T-helper 1 cell treated with Interleukin-12 subunit alpha and Interleukin-12 subunit beta and Interleukin-4 antibody, amounts not matched to agents 30 μg/mL and 1 μg/mL, for 36 hours (primary cell): ENCODE measurements around the gene DOCK2.
"Not testable (repeated sequence)": the region's sequence is repeated elsewhere in the genome, so short reads cannot be mapped to it uniquely, and the experiment has no call there.

Source experiments
- H3K27ac Mint-ChIP-seq: one replicate; pipeline ENCODE4 v1.8.0; 2021; ENCODE audit warnings: mild to moderate bottlenecking, mixed read lengths
- H3K27me3 Mint-ChIP-seq: one replicate; pipeline ENCODE4 v1.8.0; 2021; ENCODE audit warnings: low read depth, mixed read lengths
- H3K36me3 Mint-ChIP-seq: one replicate; pipeline ENCODE4 v1.8.0; 2021; ENCODE audit warnings: low read depth, mixed read lengths
- H3K4me1 Mint-ChIP-seq: one replicate; pipeline ENCODE4 v1.8.0; 2021; ENCODE audit warnings: low read depth, mixed read lengths
- H3K4me3 Mint-ChIP-seq: one replicate; pipeline ENCODE4 v1.8.0; 2021; ENCODE audit warnings: mild to moderate bottlenecking, moderate library complexity, mixed read lengths
- H3K9me3 Mint-ChIP-seq: one replicate; pipeline ENCODE4 v1.8.0; 2021; ENCODE audit warnings: mixed read lengths

Gene DOCK2

DNA sequence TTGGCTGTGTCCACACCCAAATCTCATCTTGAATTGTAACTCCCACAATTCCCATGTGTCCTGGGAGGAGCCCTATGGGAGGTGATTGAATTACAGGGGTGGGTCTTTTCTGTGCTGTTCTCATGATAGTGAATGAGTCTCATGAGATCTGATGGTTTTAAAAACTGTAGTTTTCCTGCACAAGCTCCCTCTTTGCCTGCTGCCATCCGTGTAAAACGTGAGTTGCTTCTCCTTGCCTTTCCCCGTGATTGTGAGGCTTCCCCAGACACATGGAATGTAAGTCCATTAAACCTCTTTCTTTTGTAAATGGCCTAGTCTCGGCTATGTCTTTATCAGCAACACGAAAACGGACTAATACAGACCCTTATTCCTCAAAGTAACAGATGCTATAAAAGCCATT lies 94.1 kb downstream of the DOCK2 start:
- Mint-ChIP-seq H3K9me3 (no peaks in the 10 kb centered on the region), H3K27me3 (no peaks in the 10 kb centered on the region), H3K4me1 (peaks cover 14% of the 10 kb centered on the region), H3K36me3 (peaks cover 58% of the 10 kb centered on the region), H3K4me3 (no peak overlapping the region), H3K27ac (no peak overlapping the region)

DNA sequence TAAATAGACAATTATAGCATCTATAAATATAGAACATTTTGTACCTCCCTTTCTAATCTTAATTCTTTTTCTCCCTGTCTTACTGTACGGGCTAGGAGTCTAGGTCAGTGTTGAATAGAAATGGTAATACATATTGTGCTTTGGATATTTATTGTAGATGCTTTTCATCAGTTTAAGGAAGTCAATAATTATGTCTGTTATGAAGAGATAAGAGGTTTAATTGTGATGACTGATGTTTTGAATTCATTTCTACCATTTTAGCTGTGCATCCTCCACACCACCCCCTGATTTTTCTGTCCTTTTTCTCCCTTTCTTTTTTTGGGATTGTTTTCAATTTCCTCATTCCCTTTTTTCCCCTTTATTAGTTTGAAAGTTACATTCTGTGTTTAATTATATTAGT lies 95.8 kb downstream of the DOCK2 start:
- Mint-ChIP-seq H3K9me3 (no peaks in the 10 kb centered on the region), H3K4me1 (peaks cover 17% of the 10 kb centered on the region), H3K27me3 (no peaks in the 10 kb centered on the region), H3K4me3 (no peak overlapping the region), H3K27ac (no peak overlapping the region), H3K36me3 (peaks cover 62% of the 10 kb centered on the region)

DNA sequence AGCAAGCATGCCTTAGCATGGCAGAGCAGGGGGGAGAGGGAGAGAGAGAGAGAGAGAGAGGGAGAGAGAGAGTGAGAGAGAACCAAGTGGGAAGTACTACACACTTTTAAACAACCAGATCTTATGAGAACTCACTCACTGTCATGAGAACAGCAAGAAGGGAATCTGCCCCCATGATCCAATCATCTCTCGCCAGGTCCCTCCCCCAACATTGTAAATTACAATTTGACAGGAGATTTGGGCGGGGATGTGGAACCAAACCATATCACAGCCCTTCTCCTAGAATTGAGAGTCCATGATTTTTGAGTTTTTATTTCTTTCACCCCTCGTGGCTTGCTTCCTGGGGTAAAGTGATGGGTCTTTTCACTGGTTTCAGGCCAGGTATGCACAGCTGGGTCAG lies 98.8 kb downstream of the DOCK2 start:
- H3K9me3 Mint-ChIP-seq, result no peaks in the 10 kb centered on the region
- peaks cover 14% of the 10 kb centered on the region for H3K4me1 Mint-ChIP-seq
- H3K27me3 Mint-ChIP-seq, result no peaks in the 10 kb centered on the region
- no peak overlapping the region for H3K27ac Mint-ChIP-seq
- no peak overlapping the region for H3K4me3 Mint-ChIP-seq
- H3K36me3 Mint-ChIP-seq, result peaks cover 62% of the 10 kb centered on the region

DNA sequence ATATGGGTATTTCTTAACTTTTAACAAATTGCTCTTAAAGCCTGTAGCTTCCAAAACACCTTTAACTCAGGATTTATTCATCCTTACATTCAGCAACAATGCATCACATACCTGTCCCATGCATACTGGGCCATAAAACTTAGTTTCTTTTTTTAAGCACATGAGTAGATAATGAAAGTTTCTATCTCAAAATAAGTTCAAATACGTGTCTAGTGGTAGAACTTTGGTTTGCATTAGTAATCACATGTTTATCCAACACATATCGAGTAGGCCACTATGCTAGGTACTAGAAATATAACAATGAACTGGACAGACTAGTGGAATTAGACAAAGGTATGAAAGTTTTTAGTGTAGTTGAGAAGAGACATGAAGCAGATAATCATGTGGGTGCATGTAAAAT lies 99.6 kb downstream of the DOCK2 start:
- Mint-ChIP-seq H3K27ac (no peak overlapping the region), H3K9me3 (no peaks in the 10 kb centered on the region)

DNA sequence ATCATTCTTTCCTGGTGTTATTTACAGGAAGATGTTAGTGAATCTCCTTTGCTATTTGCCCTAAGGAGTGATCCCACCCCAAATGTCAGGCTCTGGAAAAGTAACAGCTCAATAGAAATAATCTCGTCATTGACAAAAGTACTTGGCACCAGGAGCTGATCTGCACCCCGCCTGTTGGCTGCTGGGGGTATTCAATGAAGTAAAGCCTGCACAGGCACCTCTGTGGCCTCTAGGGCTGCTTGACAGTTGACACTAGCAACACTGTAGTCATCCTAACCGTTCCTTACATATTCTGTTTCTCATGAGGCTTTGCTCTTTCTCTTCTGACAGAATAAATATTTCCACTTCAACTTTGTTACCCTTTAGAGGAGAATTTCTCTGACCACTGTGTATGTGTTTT lies 103.4 kb downstream of the DOCK2 start:
- H3K36me3 Mint-ChIP-seq, result peaks cover 52% of the 10 kb centered on the region
- no peaks in the 10 kb centered on the region for H3K9me3 Mint-ChIP-seq
- no peaks in the 10 kb centered on the region for H3K27me3 Mint-ChIP-seq
- no peak overlapping the region for H3K27ac Mint-ChIP-seq
- peaks cover 7% of the 10 kb centered on the region for H3K4me1 Mint-ChIP-seq
- no peak overlapping the region for H3K4me3 Mint-ChIP-seq

More for the DNA sequence above, 99.6 kb downstream of the DOCK2 start:
- peaks cover 56% of the 10 kb centered on the region for H3K36me3 Mint-ChIP-seq
- peaks cover 14% of the 10 kb centered on the region for H3K4me1 Mint-ChIP-seq
- no peaks in the 10 kb centered on the region for H3K27me3 Mint-ChIP-seq
- no peak overlapping the region for H3K4me3 Mint-ChIP-seq

DNA sequence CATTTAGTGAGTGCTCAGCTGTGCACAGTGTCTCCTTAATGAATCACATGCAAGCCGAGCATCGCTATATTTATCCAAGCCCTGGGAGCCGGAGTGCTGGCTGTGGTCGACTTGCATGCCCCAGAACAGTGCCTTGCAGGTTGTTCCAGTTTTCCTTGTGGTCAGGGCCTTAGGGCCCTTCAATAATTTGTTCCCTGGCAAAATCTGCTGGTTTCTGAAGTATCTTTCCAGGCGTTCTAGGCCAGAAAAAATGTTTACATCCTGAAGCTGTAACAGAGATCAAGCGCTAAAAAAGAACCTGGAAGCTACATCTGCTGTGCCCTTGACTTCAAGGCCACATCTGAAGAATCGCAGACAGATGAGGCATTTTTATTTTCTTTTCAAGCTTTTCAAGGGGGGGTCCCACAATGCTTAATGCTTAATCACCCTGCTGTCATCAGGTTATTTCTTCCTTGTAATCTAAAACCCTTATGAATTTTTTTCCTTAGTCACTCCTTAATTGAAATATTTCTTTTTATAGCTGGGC lies 105.8 kb downstream of the DOCK2 start:
- no peak overlapping the region for H3K27ac Mint-ChIP-seq
- H3K27me3 Mint-ChIP-seq, result no peaks in the 10 kb centered on the region
- H3K36me3 Mint-ChIP-seq, result peaks cover 47% of the 10 kb centered on the region
- peaks cover 10% of the 10 kb centered on the region for H3K4me1 Mint-ChIP-seq
- H3K4me3 Mint-ChIP-seq, result no peak overlapping the region
- no peaks in the 10 kb centered on the region for H3K9me3 Mint-ChIP-seq

DNA sequence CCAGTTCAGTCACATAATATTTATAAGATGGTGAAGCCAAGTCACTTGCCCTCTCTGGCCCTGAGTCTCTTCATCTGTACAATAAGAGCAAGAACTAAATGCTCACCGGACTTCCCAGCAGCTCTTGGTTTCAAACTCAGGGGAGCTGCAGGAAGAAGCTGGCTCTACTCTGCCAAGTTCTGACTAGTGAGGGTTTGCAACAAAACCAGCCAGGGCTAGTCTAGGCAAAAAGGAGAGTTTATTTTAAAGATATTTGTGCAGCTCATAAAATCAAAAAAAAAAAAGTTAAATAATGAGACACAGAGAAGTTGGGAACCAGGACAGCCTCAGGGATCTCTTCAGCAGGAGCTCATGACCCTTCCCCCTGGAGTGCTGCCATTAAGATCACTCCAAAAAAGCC lies 107.3 kb downstream of the DOCK2 start:
- Mint-ChIP-seq H3K27ac (no peak overlapping the region), H3K4me1 (peaks cover 10% of the 10 kb centered on the region), H3K36me3 (peaks cover 44% of the 10 kb centered on the region), H3K4me3 (no peak overlapping the region), H3K9me3 (no peaks in the 10 kb centered on the region), H3K27me3 (no peaks in the 10 kb centered on the region)

DNA sequence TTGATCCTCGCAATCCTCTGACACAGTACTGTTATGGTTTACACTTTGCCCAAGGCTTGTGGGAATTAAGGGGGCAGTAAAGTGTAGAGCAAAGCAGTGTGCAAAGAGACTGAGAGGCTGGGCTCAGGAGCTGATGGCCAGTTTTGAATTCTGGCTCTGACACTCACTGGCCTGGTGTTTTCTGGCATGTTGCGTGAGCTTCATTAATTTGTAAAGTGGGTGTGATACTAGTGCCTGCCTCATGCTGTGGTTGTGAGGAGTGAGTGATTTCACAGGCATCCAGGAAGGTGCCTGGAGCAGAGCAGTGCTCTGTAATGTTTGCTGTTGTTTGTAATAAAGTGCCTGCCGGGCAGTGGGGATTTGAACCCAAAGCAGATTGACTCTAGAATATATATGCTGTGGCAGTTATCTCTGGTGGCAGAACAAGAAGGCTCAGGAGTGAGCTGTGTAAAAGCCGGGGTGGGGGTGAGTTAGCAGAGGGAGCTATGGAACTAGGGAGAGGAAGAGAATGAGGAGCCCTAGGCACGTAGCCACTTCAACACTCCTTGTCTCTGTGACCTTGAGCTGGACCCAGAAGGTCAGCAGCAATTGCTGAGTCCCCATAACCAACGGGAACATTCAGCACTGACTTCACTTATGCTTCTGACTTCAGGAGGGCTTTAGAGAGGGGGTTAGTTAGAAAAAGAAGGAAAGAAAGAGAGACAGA lies 108.5 kb downstream of the DOCK2 start:
- no peaks in the 10 kb centered on the region for H3K9me3 Mint-ChIP-seq
- H3K27me3 Mint-ChIP-seq, result no peaks in the 10 kb centered on the region
- peaks cover 50% of the 10 kb centered on the region for H3K36me3 Mint-ChIP-seq
- H3K27ac Mint-ChIP-seq, result peak overlapping the region; percentile 13
- peaks cover 13% of the 10 kb centered on the region for H3K4me1 Mint-ChIP-seq
- H3K4me3 Mint-ChIP-seq, result no peak overlapping the region

DNA sequence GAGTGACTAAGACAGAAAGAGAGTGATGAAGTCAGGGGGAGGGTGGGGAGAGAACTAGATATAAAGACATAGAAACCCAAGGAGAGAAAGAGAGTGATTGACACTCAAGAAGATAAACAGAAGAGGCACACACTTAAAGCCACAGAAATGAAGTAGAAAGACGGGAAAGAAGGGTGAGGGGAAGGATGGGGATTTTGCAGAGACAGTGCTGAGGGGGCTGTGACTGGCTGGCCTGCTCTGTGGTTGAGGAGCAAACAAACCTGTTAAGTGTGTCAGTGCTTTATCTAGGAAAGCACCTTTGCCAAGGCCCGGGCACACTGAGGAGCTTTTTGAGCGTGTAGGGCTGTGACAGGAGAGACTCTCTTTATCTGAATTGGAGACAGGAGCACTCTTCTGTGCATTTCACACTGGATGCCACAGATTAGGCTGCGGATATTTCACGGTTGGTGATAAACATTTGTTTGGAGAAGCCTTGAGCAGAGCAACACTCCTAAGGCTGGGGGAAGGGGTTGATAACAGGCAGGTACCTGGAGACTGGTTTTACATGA lies 109.1 kb downstream of the DOCK2 start:
- Mint-ChIP-seq H3K4me3 (no peak overlapping the region), H3K4me1 (peaks cover 15% of the 10 kb centered on the region), H3K36me3 (peaks cover 53% of the 10 kb centered on the region), H3K27me3 (no peaks in the 10 kb centered on the region), H3K27ac (peak overlapping the region; percentile 13), H3K9me3 (no peaks in the 10 kb centered on the region)

DNA sequence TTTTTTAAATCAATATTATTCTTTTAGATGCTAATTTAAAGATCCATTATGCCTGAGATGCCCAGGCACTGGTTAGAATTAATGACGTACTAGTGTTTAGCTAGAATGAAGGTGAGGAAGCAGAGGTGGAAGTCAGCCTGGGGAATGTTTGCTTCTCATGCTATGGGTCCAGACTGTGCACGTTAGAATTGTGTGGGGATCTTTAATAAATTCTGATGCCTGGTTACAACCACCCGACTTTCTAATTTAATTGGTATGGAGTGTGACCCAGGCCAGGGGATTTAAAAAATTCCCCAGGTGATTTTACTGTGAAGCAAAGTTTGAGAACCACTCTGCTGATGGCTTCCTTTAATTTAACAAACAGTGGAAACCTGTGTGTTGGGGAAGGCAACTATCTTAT lies 111.1 kb downstream of the DOCK2 start:
- Mint-ChIP-seq H3K4me3 (no peak overlapping the region), H3K27ac (no peak overlapping the region), H3K36me3 (peaks cover 60% of the 10 kb centered on the region), H3K27me3 (no peaks in the 10 kb centered on the region), H3K4me1 (peaks cover 24% of the 10 kb centered on the region), H3K9me3 (no peaks in the 10 kb centered on the region)

DNA sequence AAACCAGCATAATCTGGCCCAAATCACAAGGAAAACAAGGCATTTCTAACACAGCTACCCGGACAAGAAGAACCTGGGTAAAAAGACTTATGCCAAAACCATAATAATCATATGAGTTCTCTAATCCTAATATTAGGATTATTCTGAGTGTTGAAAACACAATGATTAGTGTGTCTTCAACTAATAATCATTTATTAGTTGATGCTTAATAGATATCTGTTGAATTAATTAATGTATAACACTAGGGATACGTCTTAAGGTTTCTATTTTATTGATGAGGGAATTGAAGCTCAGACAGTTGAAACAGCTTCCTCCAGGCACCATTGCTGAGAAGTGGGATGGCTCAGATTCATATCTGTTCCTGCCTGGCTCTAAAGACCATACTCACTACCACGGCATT lies 112.2 kb downstream of the DOCK2 start:
- H3K4me1 Mint-ChIP-seq, result peaks cover 24% of the 10 kb centered on the region
- H3K36me3 Mint-ChIP-seq, result peaks cover 64% of the 10 kb centered on the region
- no peaks in the 10 kb centered on the region for H3K27me3 Mint-ChIP-seq
- no peak overlapping the region for H3K4me3 Mint-ChIP-seq
- no peak overlapping the region for H3K27ac Mint-ChIP-seq
- no peaks in the 10 kb centered on the region for H3K9me3 Mint-ChIP-seq

DNA sequence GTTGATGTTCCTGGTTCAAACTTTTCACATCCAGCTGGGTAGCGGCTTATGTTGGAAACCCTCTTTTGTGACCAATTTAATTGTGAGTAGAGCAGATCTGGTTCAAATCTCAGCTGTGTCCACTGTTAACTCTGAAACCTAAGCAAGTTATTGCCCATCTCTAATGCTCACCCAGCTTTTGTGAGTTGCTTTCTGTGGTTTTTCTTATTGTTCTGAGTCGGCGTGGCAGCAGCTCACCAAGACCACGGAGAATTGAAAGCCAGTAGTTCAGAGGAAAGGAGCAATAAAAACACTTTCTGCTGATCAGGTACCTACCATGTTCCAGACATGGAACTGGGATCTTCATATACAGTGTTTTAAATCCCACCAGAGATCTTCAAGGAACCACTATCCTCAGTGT lies 114.4 kb downstream of the DOCK2 start:
- H3K4me3 Mint-ChIP-seq, result no peak overlapping the region
- peaks cover 61% of the 10 kb centered on the region for H3K36me3 Mint-ChIP-seq
- no peak overlapping the region for H3K27ac Mint-ChIP-seq

DNA sequence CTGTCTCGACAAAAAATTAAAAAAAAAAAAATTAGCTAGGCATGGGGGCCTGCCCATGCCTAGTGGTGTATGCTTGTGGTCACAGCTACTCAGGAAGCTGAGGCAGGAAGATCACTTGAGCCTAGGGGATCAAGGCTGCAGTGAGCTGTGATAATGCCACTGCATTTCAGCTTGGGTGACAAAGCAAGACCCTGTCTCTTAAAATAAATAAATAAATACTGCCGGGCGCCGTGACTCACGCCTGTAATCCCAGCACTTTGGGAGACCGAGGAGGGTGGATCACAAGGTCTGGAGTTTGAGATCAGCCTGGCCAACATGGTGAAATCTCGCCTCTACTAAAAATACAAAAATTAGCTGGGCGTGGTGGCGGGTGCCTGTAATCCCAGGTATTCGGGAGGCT lies 115.5 kb downstream of the DOCK2 start:
- not testable (repeated sequence) for H3K27me3 Mint-ChIP-seq, H3K27ac Mint-ChIP-seq, H3K4me3 Mint-ChIP-seq, H3K9me3 Mint-ChIP-seq
- Mint-ChIP-seq H3K4me1 (peaks cover 18% of the 10 kb centered on the region), H3K36me3 (peaks cover 57% of the 10 kb centered on the region)

More for the DNA sequence above, 114.4 kb downstream of the DOCK2 start:
- peaks cover 18% of the 10 kb centered on the region for H3K4me1 Mint-ChIP-seq
- H3K9me3 Mint-ChIP-seq, result no peaks in the 10 kb centered on the region
- no peaks in the 10 kb centered on the region for H3K27me3 Mint-ChIP-seq

DNA sequence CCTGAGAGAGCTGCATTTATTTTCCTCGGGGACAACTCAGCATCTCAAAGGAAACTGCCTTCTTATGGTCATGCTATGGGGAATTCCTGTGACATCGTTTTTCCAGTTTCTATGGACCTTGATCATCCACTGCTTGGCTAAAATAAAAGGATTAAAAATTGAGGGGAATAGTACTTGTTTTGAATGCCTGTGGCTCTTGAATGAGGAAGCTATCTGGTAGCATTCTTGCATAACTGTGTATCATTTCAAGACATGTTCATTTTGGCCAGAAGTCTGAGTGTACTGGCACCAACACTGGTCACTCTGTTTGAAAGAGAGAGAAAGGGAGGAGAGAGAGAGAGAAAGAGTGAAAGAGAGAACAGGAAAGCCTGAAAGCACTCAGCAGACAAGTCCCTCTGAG lies 116.7 kb downstream of the DOCK2 start:
- Mint-ChIP-seq H3K4me3 (no peak overlapping the region), H3K9me3 (no peaks in the 10 kb centered on the region), H3K4me1 (peaks cover 18% of the 10 kb centered on the region), H3K36me3 (peaks cover 53% of the 10 kb centered on the region), H3K27ac (peak overlapping the region; percentile 42), H3K27me3 (no peaks in the 10 kb centered on the region)

DNA sequence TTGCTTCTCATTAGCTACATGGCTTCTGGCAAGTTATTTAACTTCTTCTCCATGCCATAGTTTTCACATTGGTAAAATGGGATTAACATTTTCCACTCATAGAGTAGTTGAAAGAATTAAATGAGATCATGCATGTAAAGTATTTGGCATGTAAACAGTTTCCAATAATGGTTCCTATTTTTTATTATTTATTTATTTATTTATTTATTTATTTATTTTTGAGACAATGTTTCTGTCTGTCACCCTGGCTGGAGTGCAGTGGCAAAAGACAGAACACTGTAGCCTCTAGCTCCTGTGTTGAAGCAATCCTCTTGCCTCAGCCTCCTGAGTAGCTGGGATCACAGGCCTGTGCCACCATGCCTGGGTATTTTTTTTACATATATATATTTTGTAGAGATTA lies 117.7 kb downstream of the DOCK2 start:
- Mint-ChIP-seq H3K4me3 (no peak overlapping the region), H3K36me3 (peaks cover 49% of the 10 kb centered on the region), H3K27me3 (no peaks in the 10 kb centered on the region), H3K27ac (no peak overlapping the region), H3K4me1 (peaks cover 18% of the 10 kb centered on the region), H3K9me3 (no peaks in the 10 kb centered on the region)
